HG03135 (cell line): Measurements from ENCODE around the gene SRGAP3.

Experiments used
- ATAC-seq: cut with Tn5 transposase; IDR thresholded peaks from one replicate; pipeline ENCODE4 v1.9.1; 2021; ENCODE audit warnings: mild to moderate bottlenecking, moderate library complexity; ENCODE audit not compliant: unreplicated experiment

Gene SRGAP3

GRCh38 chr3:8993331-8993730 is 256.1 kb downstream of the SRGAP3 start:
- ATAC-seq, result no peak

GRCh38 chr3:8992854-8993253 is 256.6 kb downstream of the SRGAP3 start:
- no peak for ATAC-seq

DNA sequence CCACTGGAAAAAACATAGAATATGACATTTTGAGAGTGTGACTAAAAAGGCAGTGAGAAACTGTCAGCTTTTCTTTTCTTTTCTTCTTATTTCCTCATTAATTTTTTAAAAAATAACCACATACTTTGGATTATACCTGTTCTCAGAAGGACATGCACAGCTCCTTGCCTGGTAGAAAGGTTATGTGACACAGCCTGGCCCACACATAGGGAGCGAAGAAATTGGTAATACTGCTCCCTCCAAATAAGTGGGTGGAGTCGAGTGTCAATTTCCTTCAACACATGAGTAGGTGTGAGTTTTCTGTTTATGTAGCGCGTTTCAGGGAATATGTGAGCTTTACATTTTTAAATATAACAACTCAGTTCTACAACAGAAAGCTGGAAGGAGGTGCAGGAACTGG is 257.2 kb downstream of the SRGAP3 start:
- no peak for ATAC-seq

- no peak for ATAC-seq
These were observed 258.9 kb downstream of the SRGAP3 start for GRCh38 chr3:8990266-8991215.

GRCh38 chr3:8988791-8989558 is 260.5 kb downstream of the SRGAP3 start:
- no peak for ATAC-seq

DNA sequence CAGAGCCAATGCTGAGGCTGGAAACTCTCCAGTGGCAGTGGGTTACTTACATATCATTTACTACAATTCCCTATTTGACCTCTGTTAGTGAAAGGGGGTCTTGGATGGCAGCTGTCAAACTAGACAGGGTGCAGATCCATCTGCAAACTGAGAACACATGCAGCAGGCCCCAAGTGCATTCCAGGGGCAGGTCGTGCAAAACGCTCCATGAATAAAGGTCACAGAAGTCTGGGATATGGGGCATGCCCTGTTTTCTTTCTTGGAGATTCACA is 261.1 kb downstream of the SRGAP3 start:
- no peak for ATAC-seq

DNA sequence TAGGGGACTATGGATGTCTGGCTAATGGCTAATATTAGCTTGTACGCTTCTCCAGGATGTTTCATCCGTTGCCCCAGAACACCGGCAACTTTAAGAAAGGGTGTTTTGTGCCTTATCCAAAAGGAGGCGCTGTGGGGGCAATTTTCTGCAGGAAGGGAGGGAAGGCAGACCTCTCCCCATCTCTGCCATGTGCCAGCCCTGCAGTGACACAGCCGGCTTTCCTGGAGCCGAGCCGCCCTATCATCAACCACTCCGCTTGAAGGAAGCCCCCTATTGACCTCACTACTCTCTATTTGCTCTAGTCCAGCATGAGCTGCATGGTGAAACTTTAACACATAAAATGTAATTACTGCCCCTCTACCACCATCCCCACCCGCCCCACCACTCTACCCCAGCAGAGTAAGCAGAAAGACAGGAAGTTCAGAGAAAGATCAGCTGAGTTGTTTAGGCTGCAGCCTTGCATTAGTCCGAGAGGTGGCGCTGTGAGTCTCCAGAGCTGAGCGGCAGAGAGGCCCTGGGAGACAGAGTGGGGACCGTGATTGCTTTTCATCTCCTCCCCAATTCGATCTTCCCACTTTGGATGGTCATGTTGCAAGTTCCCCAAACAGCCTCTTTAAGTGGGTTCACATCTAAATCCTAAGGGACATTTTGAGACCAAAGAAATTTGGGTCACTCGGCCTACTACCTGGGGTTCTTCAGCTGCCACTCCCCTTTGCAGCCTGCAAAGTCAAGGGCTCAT is 261.6 kb downstream of the SRGAP3 start:
- ATAC-seq, result peak; percentile 81

DNA sequence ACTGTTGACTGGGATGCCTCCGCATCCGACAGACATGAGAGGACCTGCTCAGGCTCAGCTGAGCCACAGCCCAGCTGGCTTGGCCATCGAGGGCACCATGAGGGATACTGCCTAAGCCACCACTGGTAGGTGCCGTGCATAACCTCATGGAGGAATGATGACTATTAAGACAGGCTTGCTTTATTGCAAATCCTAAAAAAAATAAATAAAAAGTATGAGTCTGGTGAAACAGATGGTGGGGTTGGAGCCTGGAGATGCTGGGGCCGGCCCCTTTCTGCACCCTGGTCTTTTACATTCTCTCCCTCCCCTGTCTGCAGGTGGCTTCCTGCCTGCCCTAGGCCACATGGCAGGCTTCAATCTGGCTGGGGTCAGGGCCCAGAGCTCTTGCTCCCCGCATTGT is 262.2 kb downstream of the SRGAP3 start:
- ATAC-seq, result no peak

DNA sequence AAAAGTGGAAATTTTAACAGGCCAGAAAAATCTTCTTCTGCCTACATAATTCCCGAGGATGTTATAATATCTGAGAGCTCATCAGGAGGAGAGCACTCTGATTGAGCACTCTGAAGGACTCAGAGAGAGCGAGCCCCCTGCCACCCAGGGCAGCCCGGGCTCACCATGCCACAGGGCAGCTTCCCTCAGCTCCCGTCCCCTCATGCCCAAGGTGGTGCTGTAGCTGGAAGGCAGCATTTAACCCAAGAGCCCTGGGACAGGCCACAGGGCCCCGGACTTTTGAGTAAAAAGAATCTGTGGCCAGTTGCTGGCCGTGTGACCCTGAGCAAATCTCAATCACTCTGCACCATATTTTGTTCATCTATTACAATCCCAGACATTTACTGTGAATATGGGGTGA is 262.7 kb downstream of the SRGAP3 start:
- ATAC-seq, result no peak

GRCh38 chr3:8985876-8986275 is 263.6 kb downstream of the SRGAP3 start:
- ATAC-seq, result no peak

- ATAC-seq, result no peak
These were observed 264.0 kb downstream of the SRGAP3 start for GRCh38 chr3:8985411-8985831.

GRCh38 chr3:8984526-8984925 is 264.9 kb downstream of the SRGAP3 start:
- ATAC-seq, result no peak

GRCh38 chr3:8984081-8984480 is 265.4 kb downstream of the SRGAP3 start:
- no peak for ATAC-seq

GRCh38 chr3:8983591-8983990 is 265.9 kb downstream of the SRGAP3 start:
- ATAC-seq, result no peak

GRCh38 chr3:8983026-8983425 is 266.4 kb downstream of the SRGAP3 start:
- no peak for ATAC-seq

- no peak for ATAC-seq
These were observed 266.9 kb downstream of the SRGAP3 start for GRCh38 chr3:8982509-8982908.

DNA sequence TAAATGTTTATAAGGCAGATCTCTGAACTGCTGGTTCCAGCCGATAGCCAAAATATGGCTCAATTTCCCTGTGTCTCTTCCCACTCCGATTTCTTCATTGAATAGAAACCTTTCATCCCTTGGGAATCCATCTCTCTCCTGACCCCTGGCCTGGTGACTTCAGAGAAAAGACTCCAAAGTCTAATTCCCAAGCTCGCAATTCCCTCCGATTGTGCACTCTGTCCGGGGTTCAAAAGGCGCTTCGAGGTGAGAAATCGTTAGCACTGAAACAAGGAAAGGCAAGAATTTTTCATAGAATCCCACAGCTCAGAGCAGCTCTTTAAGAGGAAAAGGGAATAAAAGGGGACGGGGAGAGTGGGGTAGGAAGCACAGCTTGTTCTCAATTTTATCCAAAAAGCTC is 267.7 kb downstream of the SRGAP3 start:
- ATAC-seq, result no peak

DNA sequence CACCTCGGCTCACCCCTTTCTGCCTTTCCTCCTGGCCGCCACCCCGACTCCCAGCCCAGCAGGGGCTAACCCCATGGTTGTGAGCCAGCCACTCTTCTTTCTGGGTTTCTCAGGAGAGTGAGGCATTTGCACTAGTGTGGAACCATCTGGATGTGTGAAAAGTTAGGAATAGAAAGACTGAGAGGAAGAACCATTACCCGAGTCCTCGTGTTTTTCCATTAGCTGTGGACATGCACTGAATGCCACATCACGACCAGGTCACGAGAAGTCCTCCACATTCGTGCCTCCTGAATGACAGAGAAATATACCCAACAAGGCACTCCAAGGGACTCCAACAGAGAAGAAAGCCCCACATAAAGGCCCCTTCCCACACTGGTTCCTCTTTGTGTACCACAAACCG is 268.1 kb downstream of the SRGAP3 start:
- ATAC-seq, result no peak

DNA sequence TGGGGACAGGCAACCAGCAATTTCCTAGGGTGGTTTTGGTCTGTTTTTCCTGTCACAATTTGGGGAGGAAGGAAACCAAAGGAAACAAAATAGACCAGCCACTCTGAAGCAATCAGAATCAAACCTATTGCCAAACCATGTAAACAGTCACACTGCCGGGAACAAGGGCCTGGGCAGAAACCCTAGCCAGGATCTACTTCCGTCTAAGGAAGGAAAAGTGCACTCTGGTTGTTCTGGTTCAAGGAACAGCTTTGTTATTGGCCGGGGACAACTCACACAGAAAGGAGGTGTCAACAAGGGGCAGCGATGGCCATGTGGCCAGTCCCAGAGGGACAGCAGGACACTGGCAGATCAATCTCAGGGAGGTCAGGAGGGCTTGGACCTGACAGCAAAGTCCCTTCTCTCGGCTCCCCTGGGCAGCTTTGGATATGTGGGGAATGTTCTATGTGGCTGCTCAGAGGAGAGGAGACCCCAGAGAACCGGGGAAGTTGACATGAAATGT is 268.6 kb downstream of the SRGAP3 start:
- no peak for ATAC-seq

- ATAC-seq, result no peak
These were observed 270.2 kb downstream of the SRGAP3 start for GRCh38 chr3:8979262-8979661.

- no peak for ATAC-seq
These were observed 270.9 kb downstream of the SRGAP3 start for GRCh38 chr3:8978551-8978950.
